GM21390 (cell line): Measurements from ENCODE around the gene SMCR8.
"Not testable (repeated sequence)": the region's sequence is repeated elsewhere in the genome, so short reads cannot be mapped to it uniquely, and the experiment has no call there.

Experiments
- ATAC-seq: cut with Tn5 transposase; IDR thresholded peaks from one replicate; pipeline ENCODE4 v1.9.1; 2021; ENCODE audit not compliant: unreplicated experiment

SMCR8 gene

DNA sequence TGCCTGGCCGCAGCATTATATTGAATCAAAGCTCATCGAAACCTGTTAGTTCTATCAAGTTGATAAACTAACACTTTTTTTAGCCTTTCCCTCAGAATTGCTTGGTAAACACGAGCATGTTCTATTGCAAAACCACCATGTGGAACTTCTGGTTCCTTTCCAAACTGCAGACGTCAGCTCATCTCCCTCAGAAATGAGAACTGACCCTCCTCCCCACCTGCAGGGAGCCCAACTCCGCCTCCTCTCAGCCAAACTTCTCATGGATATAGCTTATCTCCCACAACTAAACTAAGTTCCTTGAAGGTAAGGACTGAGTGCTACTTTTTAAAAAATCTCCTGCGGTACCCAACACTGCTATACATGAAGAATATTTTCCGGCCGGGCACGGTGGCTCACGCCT is 41.5 kb downstream of the SMCR8 start:
- no peak for ATAC-seq

DNA sequence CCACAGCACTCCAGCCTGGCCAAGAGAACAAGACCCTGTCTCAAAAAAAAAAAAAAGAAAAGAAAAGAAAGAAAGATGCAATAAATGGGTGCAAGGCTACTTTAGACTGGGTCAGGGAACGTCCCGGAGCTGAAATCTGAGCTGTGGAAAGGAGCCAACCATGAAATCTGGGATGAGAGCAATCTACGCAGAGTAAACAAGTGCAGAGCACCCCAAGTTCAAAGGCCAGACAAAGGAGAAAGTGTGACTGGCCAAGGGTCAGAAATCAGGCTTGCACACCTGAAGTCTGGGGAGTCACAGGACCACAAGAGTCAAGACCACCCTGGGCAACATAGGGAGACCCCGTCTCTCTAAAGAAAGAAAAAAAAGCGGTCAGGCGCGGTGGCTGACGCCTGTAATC is 45.4 kb downstream of the SMCR8 start:
- ATAC-seq, result no peak

DNA sequence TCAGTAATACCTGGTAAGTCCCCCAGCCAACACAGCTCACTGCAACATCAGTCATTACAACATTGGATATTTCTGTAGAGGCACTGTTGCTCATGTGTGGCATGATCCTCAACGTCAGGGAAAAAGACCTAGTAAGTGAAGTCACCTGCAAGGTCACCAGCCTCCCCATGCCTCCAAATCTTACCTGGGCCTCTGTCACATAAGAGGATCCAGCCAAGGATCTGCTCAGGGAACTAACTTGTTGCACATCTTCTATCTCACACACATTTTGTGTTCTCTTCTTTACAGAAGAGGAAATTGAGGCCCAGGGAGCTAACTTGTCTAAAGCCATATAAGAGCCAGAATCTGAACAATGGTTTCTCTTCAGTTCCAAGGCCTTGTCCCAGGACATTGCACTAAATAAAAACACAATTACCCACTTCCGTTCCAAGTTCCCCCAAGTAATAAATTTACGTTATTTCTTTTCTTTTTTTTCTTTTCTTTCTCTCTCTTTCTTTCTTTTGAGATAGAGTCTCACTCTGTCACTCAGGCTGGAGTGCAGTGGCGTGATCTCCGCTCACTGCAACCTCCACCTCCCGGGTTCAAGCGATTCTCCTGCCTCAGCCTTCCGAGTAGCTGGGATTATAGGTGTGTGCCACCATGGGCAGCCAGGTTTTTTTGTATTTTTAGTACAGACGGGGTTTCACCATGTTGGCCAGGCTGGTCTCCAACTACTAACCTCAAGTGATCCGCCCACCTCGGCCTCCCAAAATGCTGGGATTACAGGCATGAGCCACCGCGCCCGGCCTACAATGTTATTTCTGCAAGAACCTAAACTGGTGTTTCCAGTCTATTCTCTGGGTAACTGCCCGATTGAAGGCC is 47.0 kb downstream of the SMCR8 start:
- ATAC-seq, result no peak

GRCh38 chr17:18362698-18363100 is 47.6 kb downstream of the SMCR8 start:
- ATAC-seq, result no peak

- ATAC-seq, result peak; percentile 96
Observed at GRCh38 chr17:18363101-18364049, 48.3 kb downstream of the SMCR8 start, which contains the start of gene SHMT1. Gene SHMT1, minus strand, starts transcription at chr17:18363550. Its CDS starts 7,569 bp downstream, at chr17:18355981.

- ATAC-seq, result no peak
Observed at GRCh38 chr17:18364166-18364565, 49.1 kb downstream of the SMCR8 start.

DNA sequence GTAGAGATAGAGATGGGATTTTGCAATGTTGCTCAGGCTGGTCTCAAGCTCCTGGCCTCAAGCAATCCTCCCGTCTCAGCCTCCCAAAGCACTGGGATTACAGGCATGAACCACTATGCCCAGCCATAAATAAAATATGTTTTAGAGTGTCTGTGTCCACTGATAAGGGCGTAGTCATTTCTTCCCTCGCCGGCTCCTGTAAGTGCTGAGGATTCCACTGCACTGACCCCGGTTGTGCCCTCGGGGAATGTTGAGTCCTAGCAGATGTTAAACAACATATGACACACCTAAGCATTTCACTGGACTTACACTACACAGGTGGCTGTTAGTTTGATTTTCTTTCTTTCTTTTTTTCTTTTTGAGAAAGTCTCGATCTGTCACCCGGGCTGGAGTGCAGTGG is 53.9 kb downstream of the SMCR8 start:
- no peak for ATAC-seq

GRCh38 chr17:18370761-18371160 is 55.7 kb downstream of the SMCR8 start:
- ATAC-seq, result no peak

GRCh38 chr17:18371455-18371854 is 56.4 kb downstream of the SMCR8 start:
- no peak for ATAC-seq

DNA sequence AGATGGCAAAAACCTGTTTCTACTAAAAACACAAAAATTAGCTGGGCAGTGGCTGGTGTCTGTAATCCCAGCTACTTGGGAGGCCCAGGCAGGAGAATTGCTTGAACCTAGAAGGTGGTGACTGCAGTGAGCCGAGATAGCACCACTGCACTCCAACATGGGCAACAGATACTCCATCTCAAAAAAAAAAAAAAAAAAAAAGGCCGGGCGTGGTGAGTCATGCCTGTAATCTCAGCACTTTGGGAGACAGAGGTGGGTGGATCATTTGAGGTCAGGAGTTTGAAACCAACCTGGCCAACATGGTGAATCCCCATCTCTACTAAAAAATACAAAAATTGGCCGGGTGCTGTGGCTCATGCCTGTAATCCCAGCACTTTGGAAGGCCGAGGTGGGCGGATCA is 58.1 kb downstream of the SMCR8 start:
- ATAC-seq, result not testable (repeated sequence)

DNA sequence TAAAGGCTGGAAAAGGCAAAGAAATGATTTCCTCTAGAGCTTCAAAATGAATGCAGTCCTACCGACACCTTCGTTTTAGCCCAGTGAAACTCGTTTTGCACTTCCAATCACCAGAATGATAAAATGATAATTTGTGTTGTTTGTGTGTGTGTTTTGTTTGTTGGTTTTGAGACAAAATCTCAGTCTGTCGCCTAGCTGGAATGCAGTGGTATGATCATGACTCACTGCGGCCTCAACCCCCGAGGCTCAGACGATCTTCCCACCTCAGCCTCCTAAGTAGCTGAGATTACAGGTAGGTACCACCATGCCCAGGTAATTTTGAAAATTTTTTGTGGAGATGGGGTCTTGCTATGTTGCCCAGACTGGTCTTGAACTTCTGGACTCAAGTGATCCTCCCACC is 59.1 kb downstream of the SMCR8 start:
- no peak for ATAC-seq
